HepG2 (cell line): ENCODE data around the gene CREBBP. TPM values are rescaled to one million over a fixed set of nuclear protein-coding genes. Genes with fewer than 3 reads are reported as not detected.

Experiments used
- CCAR2 ChIP-seq: fragments of 200-400 bp; formaldehyde crosslinking; optimal IDR thresholded peaks from 2 replicates; pipeline ENCODE3; 2018; ENCODE audit warnings: low read depth, mild to moderate bottlenecking, low read length, moderate library complexity
- ELF4 ChIP-seq: sonication (generic); formaldehyde crosslinking; IDR thresholded peaks from 2 replicates; pipeline ENCODE4 v1.5.0; 2020; ENCODE audit warnings: missing genetic modification reagents, mild to moderate bottlenecking, moderate library complexity, borderline replicate concordance
- HMGA1 ChIP-seq: sonication (generic); formaldehyde crosslinking; conservative IDR thresholded peaks from 2 replicates; pipeline ENCODE4 v1.4.0; 2020; ENCODE audit warnings: missing genetic modification reagents
- NBN ChIP-seq: fragments of 450-650 bp; conservative IDR thresholded peaks from 2 replicates; pipeline ENCODE4 v1.6.1; 2017
- ZKSCAN5 ChIP-seq: sonication (generic); formaldehyde crosslinking; IDR thresholded peaks from 2 replicates; pipeline ENCODE4 v1.5.1; 2020; ENCODE audit warnings: mild to moderate bottlenecking, missing genetic modification reagents
- ZNF776 ChIP-seq: sonication (generic); formaldehyde crosslinking; IDR thresholded peaks from 2 replicates; pipeline ENCODE4 v1.4.0; 2020; ENCODE audit warnings: mild to moderate bottlenecking, missing genetic modification reagents
- ZNF781 ChIP-seq: sonication (generic); formaldehyde crosslinking; IDR thresholded peaks from 2 replicates; pipeline ENCODE4 v1.5.1; 2020; ENCODE audit warnings: borderline replicate concordance, mild to moderate bottlenecking, missing genetic modification reagents; ENCODE audit errors: not compliant biosample characterization
- polyA plus RNA-seq, 8 experiments: library from polyadenylated mRNA; depleted of rRNA in 3 of 8; stranded (reverse) in 7 of 8; unstranded in 1 of 8; fragments of >200 nt; fragmentation: Illumina TruSeq in 4 of 8; extraction: Trizol in 4 of 8; gene quantifications; 2 replicates each; pipeline versions ENCODE4 v1.2.1 to v1.2.3, GENCODE V29; 2011 to 2016; ENCODE audit warnings: low read depth in 4 of 8, missing spikeins in 1 of 8, mixed read lengths in 1 of 8; ENCODE audit not compliant: insufficient read depth in 1 of 8
- total RNA-seq, 5 experiments: library from RNA; depleted of rRNA; stranded (reverse); fragments of >200 nt; fragmentation: Illumina TruSeq; extraction: Trizol; gene quantifications; 2 replicates each; pipeline ENCODE4 v1.2.3, GENCODE V29; 2016; ENCODE audit warnings: low read depth in 1 of 5
- TF ChIP-seq, protein P1 (sequence below): sonication (generic); formaldehyde crosslinking; IDR thresholded peaks from 2 replicates; pipeline ENCODE4 v1.4.0; 2020; ENCODE audit warnings: missing genetic modification reagents, borderline replicate concordance
- TF ChIP-seq, protein P2 (sequence below): sonication (generic); formaldehyde crosslinking; IDR thresholded peaks from 2 replicates; pipeline ENCODE4 v1.4.0; 2020; ENCODE audit warnings: missing genetic modification reagents
- TF ChIP-seq, protein P3 (sequence below): sonication (generic); formaldehyde crosslinking; IDR thresholded peaks from 2 replicates; pipeline ENCODE4 v1.5.0; 2020; ENCODE audit warnings: missing genetic modification reagents
- TF ChIP-seq, protein P4 (sequence below): sonication (generic); formaldehyde crosslinking; IDR thresholded peaks from 2 replicates; pipeline ENCODE4 v1.9.0; 2022; ENCODE audit warnings: missing genetic modification reagents, mild to moderate bottlenecking, borderline replicate concordance
- TF ChIP-seq, protein P5 (sequence below): sonication (generic); formaldehyde crosslinking; IDR thresholded peaks from 2 replicates; pipeline ENCODE4 v1.5.1; 2020; ENCODE audit warnings: mild to moderate bottlenecking, missing genetic modification reagents, moderate library complexity

The CREBBP gene
- total and polyA plus RNA-seq, 2 of the 13 experiments (the other 11 are each of a cell fraction or from before 2014, with no cell fraction given): 5.3 to 10.4 TPM

DNA sequence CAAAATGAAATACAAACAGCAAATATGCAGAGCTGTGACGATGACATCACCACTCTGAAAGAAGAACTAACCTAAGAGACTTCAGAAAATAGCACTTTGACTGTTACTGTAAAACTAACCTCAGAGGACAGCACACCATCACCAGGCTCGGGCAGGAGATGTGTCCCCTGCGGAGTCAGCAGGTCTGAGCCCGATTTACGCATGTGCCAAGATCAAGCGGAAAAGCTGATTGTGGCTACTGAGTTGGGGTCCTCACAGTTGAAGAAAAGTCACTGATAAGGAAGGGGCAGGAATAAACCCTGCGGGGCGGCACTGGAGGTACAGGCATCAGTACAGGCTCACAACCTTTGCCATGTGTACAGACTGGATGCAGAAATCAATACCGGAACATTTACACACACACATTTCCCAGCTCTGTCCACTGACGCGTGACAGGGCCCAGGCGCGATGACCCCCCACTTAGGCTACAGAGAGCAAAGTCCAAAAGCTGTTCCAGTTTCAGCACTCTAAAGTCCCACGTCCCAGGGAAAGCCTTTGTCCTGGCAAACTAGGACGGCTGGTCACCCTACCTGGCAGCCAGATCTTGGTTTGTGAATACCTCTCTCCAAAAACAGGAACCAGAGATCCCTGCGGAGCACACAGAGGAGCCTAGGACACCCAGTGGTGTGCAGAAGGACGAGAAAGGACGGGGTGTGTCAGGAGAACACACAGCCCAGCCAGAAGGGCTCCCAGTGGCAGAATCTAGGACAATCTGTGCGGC is 184.7 kb downstream of the CREBBP start (continued):
- TF ChIP-seq, protein P1, sequence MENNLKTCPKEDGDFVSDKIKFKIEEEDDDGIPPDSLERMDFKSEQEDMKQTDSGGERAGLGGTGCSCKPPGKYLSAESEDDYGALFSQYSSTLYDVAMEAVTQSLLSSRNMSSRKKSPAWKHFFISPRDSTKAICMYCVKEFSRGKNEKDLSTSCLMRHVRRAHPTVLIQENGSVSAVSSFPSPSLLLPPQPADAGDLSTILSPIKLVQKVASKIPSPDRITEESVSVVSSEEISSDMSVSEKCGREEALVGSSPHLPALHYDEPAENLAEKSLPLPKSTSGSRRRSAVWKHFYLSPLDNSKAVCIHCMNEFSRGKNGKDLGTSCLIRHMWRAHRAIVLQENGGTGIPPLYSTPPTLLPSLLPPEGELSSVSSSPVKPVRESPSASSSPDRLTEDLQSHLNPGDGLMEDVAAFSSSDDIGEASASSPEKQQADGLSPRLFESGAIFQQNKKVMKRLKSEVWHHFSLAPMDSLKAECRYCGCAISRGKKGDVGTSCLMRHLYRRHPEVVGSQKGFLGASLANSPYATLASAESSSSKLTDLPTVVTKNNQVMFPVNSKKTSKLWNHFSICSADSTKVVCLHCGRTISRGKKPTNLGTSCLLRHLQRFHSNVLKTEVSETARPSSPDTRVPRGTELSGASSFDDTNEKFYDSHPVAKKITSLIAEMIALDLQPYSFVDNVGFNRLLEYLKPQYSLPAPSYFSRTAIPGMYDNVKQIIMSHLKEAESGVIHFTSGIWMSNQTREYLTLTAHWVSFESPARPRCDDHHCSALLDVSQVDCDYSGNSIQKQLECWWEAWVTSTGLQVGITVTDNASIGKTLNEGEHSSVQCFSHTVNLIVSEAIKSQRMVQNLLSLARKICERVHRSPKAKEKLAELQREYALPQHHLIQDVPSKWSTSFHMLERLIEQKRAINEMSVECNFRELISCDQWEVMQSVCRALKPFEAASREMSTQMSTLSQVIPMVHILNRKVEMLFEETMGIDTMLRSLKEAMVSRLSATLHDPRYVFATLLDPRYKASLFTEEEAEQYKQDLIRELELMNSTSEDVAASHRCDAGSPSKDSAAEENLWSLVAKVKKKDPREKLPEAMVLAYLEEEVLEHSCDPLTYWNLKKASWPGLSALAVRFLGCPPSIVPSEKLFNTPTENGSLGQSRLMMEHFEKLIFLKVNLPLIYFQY (CRISPR knock-in tag): peak; percentile 76; the same call in 1 of the 2 replicates
- TF ChIP-seq, protein P2, sequence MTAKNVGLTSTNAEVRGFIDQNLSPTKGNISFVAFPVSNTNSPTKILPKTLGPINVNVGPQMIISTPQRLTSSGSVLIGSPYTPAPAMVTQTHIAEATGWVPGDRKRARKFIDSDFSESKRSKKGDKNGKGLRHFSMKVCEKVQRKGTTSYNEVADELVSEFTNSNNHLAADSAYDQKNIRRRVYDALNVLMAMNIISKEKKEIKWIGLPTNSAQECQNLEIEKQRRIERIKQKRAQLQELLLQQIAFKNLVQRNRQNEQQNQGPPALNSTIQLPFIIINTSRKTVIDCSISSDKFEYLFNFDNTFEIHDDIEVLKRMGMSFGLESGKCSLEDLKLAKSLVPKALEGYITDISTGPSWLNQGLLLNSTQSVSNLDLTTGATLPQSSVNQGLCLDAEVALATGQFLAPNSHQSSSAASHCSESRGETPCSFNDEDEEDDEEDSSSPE (CRISPR knock-in tag): peak; percentile 60; the same call in 1 of the 2 replicates
- TF ChIP-seq NBN (no peak), ZNF781 (CRISPR knock-in tag) (no peak), ZKSCAN5 (CRISPR knock-in tag) (no peak; the same call in 1 of the 2 replicates), CCAR2 (no peak), ELF4 (CRISPR knock-in tag) (no peak), HMGA1 (CRISPR knock-in tag) (no peak), ZNF776 (CRISPR knock-in tag) (peak; percentile 53; the same call in 1 of the 2 replicates)
- TF ChIP-seq, protein P3, sequence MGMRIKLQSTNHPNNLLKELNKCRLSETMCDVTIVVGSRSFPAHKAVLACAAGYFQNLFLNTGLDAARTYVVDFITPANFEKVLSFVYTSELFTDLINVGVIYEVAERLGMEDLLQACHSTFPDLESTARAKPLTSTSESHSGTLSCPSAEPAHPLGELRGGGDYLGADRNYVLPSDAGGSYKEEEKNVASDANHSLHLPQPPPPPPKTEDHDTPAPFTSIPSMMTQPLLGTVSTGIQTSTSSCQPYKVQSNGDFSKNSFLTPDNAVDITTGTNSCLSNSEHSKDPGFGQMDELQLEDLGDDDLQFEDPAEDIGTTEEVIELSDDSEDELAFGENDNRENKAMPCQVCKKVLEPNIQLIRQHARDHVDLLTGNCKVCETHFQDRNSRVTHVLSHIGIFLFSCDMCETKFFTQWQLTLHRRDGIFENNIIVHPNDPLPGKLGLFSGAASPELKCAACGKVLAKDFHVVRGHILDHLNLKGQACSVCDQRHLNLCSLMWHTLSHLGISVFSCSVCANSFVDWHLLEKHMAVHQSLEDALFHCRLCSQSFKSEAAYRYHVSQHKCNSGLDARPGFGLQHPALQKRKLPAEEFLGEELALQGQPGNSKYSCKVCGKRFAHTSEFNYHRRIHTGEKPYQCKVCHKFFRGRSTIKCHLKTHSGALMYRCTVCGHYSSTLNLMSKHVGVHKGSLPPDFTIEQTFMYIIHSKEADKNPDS (CRISPR knock-in tag): 0 out of 2 replicates have a peak, but pooled peaks have one; percentile 84
- TF ChIP-seq, protein P4, sequence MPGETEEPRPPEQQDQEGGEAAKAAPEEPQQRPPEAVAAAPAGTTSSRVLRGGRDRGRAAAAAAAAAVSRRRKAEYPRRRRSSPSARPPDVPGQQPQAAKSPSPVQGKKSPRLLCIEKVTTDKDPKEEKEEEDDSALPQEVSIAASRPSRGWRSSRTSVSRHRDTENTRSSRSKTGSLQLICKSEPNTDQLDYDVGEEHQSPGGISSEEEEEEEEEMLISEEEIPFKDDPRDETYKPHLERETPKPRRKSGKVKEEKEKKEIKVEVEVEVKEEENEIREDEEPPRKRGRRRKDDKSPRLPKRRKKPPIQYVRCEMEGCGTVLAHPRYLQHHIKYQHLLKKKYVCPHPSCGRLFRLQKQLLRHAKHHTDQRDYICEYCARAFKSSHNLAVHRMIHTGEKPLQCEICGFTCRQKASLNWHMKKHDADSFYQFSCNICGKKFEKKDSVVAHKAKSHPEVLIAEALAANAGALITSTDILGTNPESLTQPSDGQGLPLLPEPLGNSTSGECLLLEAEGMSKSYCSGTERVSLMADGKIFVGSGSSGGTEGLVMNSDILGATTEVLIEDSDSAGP: peak; percentile 74; the same call in 1 of the 2 replicates
- TF ChIP-seq, protein P5, sequence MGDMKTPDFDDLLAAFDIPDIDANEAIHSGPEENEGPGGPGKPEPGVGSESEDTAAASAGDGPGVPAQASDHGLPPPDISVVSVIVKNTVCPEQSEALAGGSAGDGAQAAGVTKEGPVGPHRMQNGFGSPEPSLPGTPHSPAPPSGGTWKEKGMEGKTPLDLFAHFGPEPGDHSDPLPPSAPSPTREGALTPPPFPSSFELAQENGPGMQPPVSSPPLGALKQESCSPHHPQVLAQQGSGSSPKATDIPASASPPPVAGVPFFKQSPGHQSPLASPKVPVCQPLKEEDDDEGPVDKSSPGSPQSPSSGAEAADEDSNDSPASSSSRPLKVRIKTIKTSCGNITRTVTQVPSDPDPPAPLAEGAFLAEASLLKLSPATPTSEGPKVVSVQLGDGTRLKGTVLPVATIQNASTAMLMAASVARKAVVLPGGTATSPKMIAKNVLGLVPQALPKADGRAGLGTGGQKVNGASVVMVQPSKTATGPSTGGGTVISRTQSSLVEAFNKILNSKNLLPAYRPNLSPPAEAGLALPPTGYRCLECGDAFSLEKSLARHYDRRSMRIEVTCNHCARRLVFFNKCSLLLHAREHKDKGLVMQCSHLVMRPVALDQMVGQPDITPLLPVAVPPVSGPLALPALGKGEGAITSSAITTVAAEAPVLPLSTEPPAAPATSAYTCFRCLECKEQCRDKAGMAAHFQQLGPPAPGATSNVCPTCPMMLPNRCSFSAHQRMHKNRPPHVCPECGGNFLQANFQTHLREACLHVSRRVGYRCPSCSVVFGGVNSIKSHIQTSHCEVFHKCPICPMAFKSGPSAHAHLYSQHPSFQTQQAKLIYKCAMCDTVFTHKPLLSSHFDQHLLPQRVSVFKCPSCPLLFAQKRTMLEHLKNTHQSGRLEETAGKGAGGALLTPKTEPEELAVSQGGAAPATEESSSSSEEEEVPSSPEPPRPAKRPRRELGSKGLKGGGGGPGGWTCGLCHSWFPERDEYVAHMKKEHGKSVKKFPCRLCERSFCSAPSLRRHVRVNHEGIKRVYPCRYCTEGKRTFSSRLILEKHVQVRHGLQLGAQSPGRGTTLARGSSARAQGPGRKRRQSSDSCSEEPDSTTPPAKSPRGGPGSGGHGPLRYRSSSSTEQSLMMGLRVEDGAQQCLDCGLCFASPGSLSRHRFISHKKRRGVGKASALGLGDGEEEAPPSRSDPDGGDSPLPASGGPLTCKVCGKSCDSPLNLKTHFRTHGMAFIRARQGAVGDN: peak; percentile 90
